GM20000 (cell line): ENCODE results near the gene ST3GAL2.
"Not testable (repeated sequence)": the region's sequence is repeated elsewhere in the genome, so short reads cannot be mapped to it uniquely, and the experiment has no call there.

ENCODE experiments used
- DNase-seq: peaks from one replicate; pipeline ENCODE4 v3.0.0; 2012; ENCODE audit warnings: low spot score
- CTCF ChIP-seq: IDR thresholded peaks from 2 replicates; pipeline ENCODE4 v1.5.1; 2012; ENCODE audit warnings: mild to moderate bottlenecking, control low read depth; ENCODE audit errors: extremely low read depth, missing control alignments

ST3GAL2 gene

GRCh38 chr16:70453892-70454221 lies 15.0 kb upstream of the ST3GAL2 start:
- DNase-seq: no peak
- TF ChIP-seq CTCF: no peak

GRCh38 chr16:70453117-70453891 lies 14.4 kb upstream of the ST3GAL2 start:
- no peak for DNase-seq
- TF ChIP-seq CTCF: no peak

GRCh38 chr16:70451004-70451340 lies 12.1 kb upstream of the ST3GAL2 start:
- DNase-seq: not testable (repeated sequence)

- DNase-seq: not testable (repeated sequence)
Measured at GRCh38 chr16:70450142-70451003, 11.5 kb upstream of the ST3GAL2 start.

GRCh38 chr16:70448075-70448474 lies 9.2 kb upstream of the ST3GAL2 start:
- no peak for TF ChIP-seq CTCF
- DNase-seq: no peak

- no peak for DNase-seq
- TF ChIP-seq CTCF: no peak
Measured at GRCh38 chr16:70444249-70445063, 5.6 kb upstream of the ST3GAL2 start.

- no peak for TF ChIP-seq CTCF
- DNase-seq: no peak
Measured at GRCh38 chr16:70442344-70442743, 3.4 kb upstream of the ST3GAL2 start.

- no peak for TF ChIP-seq CTCF
- no peak for DNase-seq
Measured at GRCh38 chr16:70441406-70441990, 2.6 kb upstream of the ST3GAL2 start.
